Measurements from ENCODE around the gene FLYWCH2.
A peak's percentile ranks its signal among the peaks of the same experiment; 100 is the strongest.

Gene FLYWCH2

GRCh38 chr16:2884041-2884451 is 1.0 kb downstream of the FLYWCH2 start:
- DNase-seq, result no peak

- no peak for DNase-seq
Observed at GRCh38 chr16:2894231-2894630, 11.2 kb downstream of the FLYWCH2 start.

GRCh38 chr16:2895813-2896212 is 12.8 kb downstream of the FLYWCH2 start:
- no peak for DNase-seq

GRCh38 chr16:2896480-2897010 is 13.5 kb downstream of the FLYWCH2 start:
- DNase-seq, result no peak

- DNase-seq, result no peak
Observed at GRCh38 chr16:2897110-2897509, 14.1 kb downstream of the FLYWCH2 start.

GRCh38 chr16:2898831-2899563 is 16.0 kb downstream of the FLYWCH2 start:
- no peak for DNase-seq

- DNase-seq, result no peak
Observed at GRCh38 chr16:2899564-2900072, 16.6 kb downstream of the FLYWCH2 start.

GRCh38 chr16:2900526-2901075 is 17.6 kb downstream of the FLYWCH2 start:
- no peak for DNase-seq

- no peak for DNase-seq
Observed at GRCh38 chr16:2902337-2903130, 19.5 kb downstream of the FLYWCH2 start.

- DNase-seq, result peak; percentile 78
Observed at GRCh38 chr16:2904100-2904921, 21.3 kb downstream of the FLYWCH2 start.

- no peak for DNase-seq
Observed at GRCh38 chr16:2904922-2905240, 21.9 kb downstream of the FLYWCH2 start.

- DNase-seq, result peak; percentile 87
Observed at GRCh38 chr16:2905241-2905987, 22.4 kb downstream of the FLYWCH2 start.

- no peak for DNase-seq
Observed at GRCh38 chr16:2905988-2906387, 23.0 kb downstream of the FLYWCH2 start.

- peak; percentile 59 for DNase-seq
Observed at GRCh38 chr16:2907084-2907753, 24.2 kb downstream of the FLYWCH2 start.

- no peak for DNase-seq
Observed at GRCh38 chr16:2910441-2910969, 27.5 kb downstream of the FLYWCH2 start.

GRCh38 chr16:2911638-2912329 is 28.8 kb downstream of the FLYWCH2 start, which contains the start of gene FLYWCH1:
Gene FLYWCH1 (plus strand): TSS chr16:2911931. CDS start chr16:2929686, 17,755 bp downstream.
- DNase-seq, result peak; percentile 98

- peak; percentile 46 for DNase-seq
Observed at GRCh38 chr16:2912330-2913199, 29.6 kb downstream of the FLYWCH2 start.

- no peak for DNase-seq
Observed at GRCh38 chr16:2913603-2914002, 30.6 kb downstream of the FLYWCH2 start.

- DNase-seq, result no peak
Observed at GRCh38 chr16:2914233-2914632, 31.2 kb downstream of the FLYWCH2 start.
